HS-5 (cell line): ENCODE data around the gene TIPARP.
A peak's percentile ranks its signal among the peaks of the same experiment; 100 is the strongest.
"Not testable (repeated sequence)": the region's sequence is repeated elsewhere in the genome, so short reads cannot be mapped to it uniquely, and the experiment has no call there.

ENCODE experiments used
- DNase-seq: peaks from one replicate; pipeline ENCODE4 v3.0.0-alpha.2; 2012; ENCODE audit warnings: low read depth

TIPARP gene

GRCh38 chr3:156718622-156719306 lies 44.4 kb downstream of the TIPARP start:
- no peak for DNase-seq

GRCh38 chr3:156720826-156721225 lies 46.4 kb downstream of the TIPARP start:
- no peak for DNase-seq

GRCh38 chr3:156721687-156722618 lies 47.6 kb downstream of the TIPARP start:
- DNase-seq: no peak

- DNase-seq: peak; percentile 13
Measured at GRCh38 chr3:156723182-156723619, 48.8 kb downstream of the TIPARP start.

GRCh38 chr3:156725682-156726081 lies 51.3 kb downstream of the TIPARP start:
- no peak for DNase-seq

- DNase-seq: no peak
Measured at GRCh38 chr3:156726456-156726855, 52.1 kb downstream of the TIPARP start.

GRCh38 chr3:156727519-156728205 lies 53.3 kb downstream of the TIPARP start:
- no peak for DNase-seq

GRCh38 chr3:156728267-156728985 lies 54.0 kb downstream of the TIPARP start:
- DNase-seq: no peak

GRCh38 chr3:156729460-156730179 lies 55.2 kb downstream of the TIPARP start:
- DNase-seq: no peak

- no peak for DNase-seq
Measured at GRCh38 chr3:156731813-156732212, 57.4 kb downstream of the TIPARP start.

GRCh38 chr3:156732261-156732660 lies 57.9 kb downstream of the TIPARP start:
- no peak for DNase-seq

- no peak for DNase-seq
Measured at GRCh38 chr3:156732715-156733421, 58.5 kb downstream of the TIPARP start.

GRCh38 chr3:156734661-156735060 lies 60.3 kb downstream of the TIPARP start:
- DNase-seq: not testable (repeated sequence)

GRCh38 chr3:156735471-156735870 lies 61.1 kb downstream of the TIPARP start:
- DNase-seq: no peak

GRCh38 chr3:156737049-156737448 lies 62.7 kb downstream of the TIPARP start:
- DNase-seq: not testable (repeated sequence)

GRCh38 chr3:156738251-156738650 lies 63.9 kb downstream of the TIPARP start:
- no peak for DNase-seq

GRCh38 chr3:156739976-156740375 lies 65.6 kb downstream of the TIPARP start:
- no peak for DNase-seq

GRCh38 chr3:156740581-156740980 lies 66.2 kb downstream of the TIPARP start:
- not testable (repeated sequence) for DNase-seq

GRCh38 chr3:156741935-156742334 lies 67.5 kb downstream of the TIPARP start:
- DNase-seq: no peak

GRCh38 chr3:156742401-156742800 lies 68.0 kb downstream of the TIPARP start:
- DNase-seq: no peak

- no peak for DNase-seq
Measured at GRCh38 chr3:156743859-156744258, 69.5 kb downstream of the TIPARP start.
